ENCODE data around the gene MBLAC1. TPM values are rescaled to one million over a fixed set of nuclear protein-coding genes. Genes with fewer than 3 reads are reported as not detected.

MBLAC1 gene
- total RNA-seq, 1 experiment from 2014 or later, result 4.1 TPM

GRCh38 chr7:100157334-100158228, 30.8 kb downstream of the MBLAC1 start:
- DNase-seq (ENCODE audit: low read depth, low spot score), result peak; percentile 74

DNA sequence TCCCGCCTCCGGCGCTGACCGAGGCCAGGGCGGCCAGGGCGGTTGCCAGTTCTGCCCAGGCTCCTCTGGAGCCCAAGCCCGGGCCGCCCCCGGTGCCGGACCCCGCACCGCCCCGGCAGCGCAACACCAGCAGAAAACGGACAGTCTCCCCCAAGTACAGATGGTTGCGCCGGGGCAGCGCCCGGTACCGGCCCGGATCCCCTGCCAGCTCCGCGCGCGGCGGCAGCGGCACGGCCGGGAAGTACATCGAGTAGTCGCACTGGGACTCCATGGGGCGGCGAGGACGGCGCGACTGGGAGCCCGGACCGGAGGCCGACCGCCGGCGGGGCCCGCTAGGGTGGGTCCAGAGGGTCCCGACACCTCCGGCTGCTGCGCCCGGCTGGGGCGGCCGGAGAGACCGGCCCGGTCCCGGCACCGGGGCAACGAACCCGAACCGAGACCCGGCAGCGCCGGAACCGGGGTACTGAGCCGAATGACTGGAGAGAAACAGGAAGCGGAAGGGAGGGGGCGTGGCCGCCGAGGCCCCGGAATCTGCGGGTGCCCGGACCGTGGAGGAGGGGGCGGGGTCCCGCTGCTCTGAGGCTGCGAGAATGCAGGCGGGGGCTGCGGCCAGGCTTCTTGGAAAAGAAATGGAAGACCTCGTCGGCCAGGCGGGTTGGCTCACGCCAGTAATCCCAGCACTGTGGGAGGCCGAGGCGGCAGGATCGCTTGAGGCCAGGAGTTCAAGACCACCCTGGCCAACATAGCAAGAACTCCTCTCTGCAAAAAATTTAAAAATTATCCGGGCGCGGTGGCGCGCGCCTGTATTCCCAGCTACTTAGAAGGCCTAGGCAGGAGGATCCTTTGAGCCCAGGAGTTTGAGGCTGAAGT, 31.7 kb downstream of the MBLAC1 start, which contains the start of gene TRAPPC14:
TSS of gene TRAPPC14 (minus strand) at position 495 of the 870 bp plus-strand sequence. CDS start at position 271, 224 bp downstream.
- DNase-seq (ENCODE audit: low read depth, low spot score), result peak; percentile 85
- in situ Hi-C loops (cut with HindIII; ENCODE audit: low pct_unique_long_range_greater_than_20kb, low sequenced_read_pairs), result no loop called here

More at GRCh38 chr7:100157334-100158228, 30.8 kb downstream of the MBLAC1 start:
- in situ Hi-C loops (cut with HindIII; ENCODE audit: low pct_unique_long_range_greater_than_20kb, low sequenced_read_pairs), result no loop called here

DNA sequence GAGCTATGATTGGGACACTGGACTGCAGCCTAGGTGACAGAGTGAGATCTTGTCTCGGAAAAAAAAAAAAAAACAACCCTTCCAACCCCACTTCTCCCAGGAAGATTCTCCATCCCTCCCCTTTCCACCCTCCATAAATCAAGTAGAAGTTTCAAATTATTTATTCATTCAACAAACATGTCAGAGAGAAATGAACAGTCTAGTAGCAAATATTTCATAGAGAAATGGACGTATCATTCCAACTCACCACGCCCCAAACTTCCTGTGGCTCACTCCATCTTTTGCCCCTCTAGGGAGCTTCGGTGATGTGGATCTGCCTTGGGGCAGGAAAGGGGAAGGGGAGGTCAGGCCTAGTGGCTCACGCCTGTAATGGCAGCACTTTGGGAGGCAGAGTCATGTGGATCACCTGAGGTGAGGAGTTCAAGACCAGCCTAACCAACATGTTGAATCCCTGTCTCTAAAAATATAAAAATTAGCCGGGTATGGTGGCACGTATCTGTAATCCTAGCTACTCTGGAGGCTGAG, 32.4 kb downstream of the MBLAC1 start:
- DNase-seq (ENCODE audit: low read depth, low spot score), result peak; percentile 56
- in situ Hi-C loops (cut with HindIII; ENCODE audit: low pct_unique_long_range_greater_than_20kb, low sequenced_read_pairs), result no loop called here

DNA sequence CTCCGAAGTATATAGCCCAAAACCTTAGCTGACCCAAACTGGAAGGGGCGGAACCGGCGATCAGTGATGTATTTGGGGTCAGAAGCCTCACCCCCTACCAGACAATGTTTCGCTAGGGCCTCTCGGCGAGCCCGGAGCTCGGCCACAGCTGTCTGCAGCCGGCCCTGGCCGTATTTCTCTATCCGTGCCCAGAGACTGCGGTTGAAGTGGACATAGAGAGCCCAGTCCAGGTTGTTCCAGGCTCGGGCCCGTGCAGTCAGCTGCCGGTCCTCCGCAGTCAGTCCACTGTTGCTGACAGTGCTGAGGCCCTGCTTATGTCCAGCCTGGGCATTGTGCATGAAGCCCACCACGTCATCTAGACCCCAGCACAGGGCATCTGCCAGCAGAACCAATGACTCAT, 33.3 kb downstream of the MBLAC1 start:
- in situ Hi-C loops (cut with HindIII; ENCODE audit: low pct_unique_long_range_greater_than_20kb, low sequenced_read_pairs), result no loop called here
- DNase-seq (ENCODE audit: low read depth, low spot score), result no peak

GRCh38 chr7:100163006-100163531, 36.3 kb downstream of the MBLAC1 start:
- DNase-seq (ENCODE audit: low read depth, low spot score), result no peak
- in situ Hi-C loops (cut with HindIII; ENCODE audit: low pct_unique_long_range_greater_than_20kb, low sequenced_read_pairs), result no loop called here

- in situ Hi-C loops (cut with HindIII; ENCODE audit: low pct_unique_long_range_greater_than_20kb, low sequenced_read_pairs), result no loop called here
- no peak for DNase-seq (ENCODE audit: low read depth, low spot score)
Measured at GRCh38 chr7:100163871-100164270, 37.1 kb downstream of the MBLAC1 start.

- in situ Hi-C loops (cut with HindIII; ENCODE audit: low pct_unique_long_range_greater_than_20kb, low sequenced_read_pairs), result no loop called here
- no peak for DNase-seq (ENCODE audit: low read depth, low spot score)
Measured at GRCh38 chr7:100166317-100166940, 39.7 kb downstream of the MBLAC1 start.

- in situ Hi-C loops (cut with HindIII; ENCODE audit: low pct_unique_long_range_greater_than_20kb, low sequenced_read_pairs), result no loop called here
- no peak for DNase-seq (ENCODE audit: low read depth, low spot score)
Measured at GRCh38 chr7:100166970-100167911, 40.5 kb downstream of the MBLAC1 start.

GRCh38 chr7:100167912-100168323, 41.2 kb downstream of the MBLAC1 start:
- in situ Hi-C loops (cut with HindIII; ENCODE audit: low pct_unique_long_range_greater_than_20kb, low sequenced_read_pairs), result no loop called here
- DNase-seq (ENCODE audit: low read depth, low spot score), result no peak

DNA sequence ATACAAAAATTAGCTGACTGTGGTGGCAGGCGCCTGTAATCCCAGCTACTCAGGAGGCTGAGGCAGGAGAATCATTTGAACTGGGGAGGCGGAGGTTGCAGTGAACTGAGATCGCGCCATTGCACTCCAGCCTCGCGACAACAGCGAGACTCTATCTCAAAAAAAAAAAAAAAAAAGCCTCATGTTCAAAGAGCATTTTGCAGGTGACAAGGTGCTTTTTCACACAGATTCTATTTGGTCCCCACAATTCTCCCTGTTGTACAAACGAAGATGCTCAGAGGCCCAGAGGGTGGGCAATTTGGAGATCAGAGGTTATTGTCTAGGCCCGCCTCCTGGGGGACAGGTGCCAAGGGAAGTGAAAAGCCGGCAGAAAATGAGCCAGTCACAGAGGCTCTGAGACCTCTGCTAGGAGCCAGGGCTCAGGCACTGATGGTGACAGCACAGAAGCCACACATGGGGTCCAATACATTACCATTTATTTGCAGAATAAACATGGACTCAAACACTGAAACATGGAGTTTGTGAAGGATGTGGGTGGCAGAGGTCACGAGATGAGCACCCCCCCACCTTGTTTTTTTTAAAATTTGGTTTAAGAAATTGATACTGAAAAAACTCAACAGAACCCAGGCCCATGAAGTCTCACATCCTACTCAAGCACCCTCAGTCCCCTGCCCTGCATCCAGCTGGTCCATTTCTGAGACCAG, 42.5 kb downstream of the MBLAC1 start:
- DNase-seq (ENCODE audit: low read depth, low spot score), result no peak
- in situ Hi-C loops (cut with HindIII; ENCODE audit: low pct_unique_long_range_greater_than_20kb, low sequenced_read_pairs), result no loop called here

- DNase-seq (ENCODE audit: low read depth, low spot score), result no peak
- in situ Hi-C loops (cut with HindIII; ENCODE audit: low pct_unique_long_range_greater_than_20kb, low sequenced_read_pairs), result no loop called here
Measured at GRCh38 chr7:100170101-100170897, 43.5 kb downstream of the MBLAC1 start.

DNA sequence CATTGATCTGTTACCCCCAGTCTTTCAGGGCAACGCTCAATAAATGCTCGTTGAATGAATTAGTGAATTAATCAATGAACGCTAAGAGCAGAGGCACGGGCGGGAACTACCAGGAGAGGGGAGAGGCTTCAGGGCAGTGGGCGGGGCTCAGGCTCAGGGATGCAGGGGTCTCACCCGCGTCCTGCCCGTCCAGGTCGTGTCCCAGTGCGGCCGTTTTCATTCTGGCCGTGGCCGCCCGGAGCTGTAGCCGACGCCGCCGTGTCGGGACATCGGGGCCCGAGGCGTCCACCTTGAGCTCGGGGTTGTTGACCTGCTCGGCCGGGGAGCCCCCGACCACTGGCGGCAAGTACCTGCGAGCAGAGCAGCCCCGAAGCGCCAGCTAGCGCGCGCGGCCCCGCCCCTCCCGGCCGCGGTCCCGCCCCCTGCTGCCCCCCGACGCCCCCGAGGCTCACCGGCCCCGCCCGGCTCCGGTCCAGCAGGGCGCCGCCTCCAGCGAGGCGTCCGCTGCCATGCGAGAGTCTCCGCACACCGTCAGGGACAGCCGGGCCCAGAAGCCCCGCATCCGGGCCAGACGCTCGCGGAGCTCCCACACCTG, 44.4 kb downstream of the MBLAC1 start:
- in situ Hi-C loops (cut with HindIII; ENCODE audit: low pct_unique_long_range_greater_than_20kb, low sequenced_read_pairs), result no loop called here
- DNase-seq (ENCODE audit: low read depth, low spot score), result no peak

DNA sequence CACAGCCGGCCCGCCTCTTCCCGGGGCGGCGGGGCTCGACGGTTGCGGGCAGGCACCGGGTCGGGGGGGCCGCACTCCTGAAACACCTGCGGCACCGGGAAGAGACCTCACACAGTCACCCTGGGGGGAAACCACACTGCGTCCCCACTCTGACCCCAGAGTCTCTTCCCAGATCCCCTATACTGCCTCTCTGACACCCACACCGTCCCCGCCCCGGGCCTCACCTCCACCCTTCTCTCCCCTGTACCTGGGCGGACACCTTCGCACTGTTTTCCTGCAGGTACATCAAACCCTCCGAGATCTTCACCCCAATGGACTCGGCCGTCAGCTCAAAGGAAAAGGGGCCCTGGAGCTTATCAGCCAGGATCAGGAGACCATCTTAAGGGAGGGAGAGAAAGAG, 45.1 kb downstream of the MBLAC1 start:
- in situ Hi-C loops (cut with HindIII; ENCODE audit: low pct_unique_long_range_greater_than_20kb, low sequenced_read_pairs), result no loop called here
- no peak for DNase-seq (ENCODE audit: low read depth, low spot score)

DNA sequence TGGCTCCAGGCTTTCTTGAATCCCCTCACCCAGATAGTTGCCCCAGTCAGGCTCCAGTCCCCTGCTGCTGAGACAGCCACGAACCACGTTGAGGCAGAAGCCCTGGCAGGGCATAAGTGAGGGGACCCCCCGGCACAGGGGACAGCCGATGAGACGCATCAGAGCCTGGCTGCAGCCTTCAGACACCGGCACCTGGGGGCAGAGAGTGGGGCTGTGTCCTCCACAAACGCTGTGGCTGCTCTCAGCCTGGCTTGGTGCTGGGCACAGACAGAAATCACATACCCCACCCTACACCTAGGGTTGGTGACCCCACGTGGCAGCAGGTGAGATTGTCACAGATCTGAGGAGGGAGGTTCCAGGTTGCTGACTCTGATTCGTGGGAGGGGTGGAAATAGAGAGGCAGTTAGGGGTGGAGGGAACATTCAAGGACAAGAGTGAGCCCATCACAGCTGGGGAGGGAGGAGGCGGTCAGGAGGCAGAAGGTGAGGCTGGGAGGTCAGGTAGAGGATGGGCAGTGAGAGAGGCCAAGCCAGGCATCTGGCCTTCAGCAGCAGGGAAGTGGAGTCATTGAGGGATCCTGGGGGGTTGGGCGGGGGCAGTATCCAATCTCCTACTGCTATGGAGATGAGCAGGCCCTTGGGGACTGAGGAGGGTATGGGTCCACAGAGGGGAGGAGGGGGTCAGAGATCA, 47.2 kb downstream of the MBLAC1 start:
- in situ Hi-C loops (cut with HindIII; ENCODE audit: low pct_unique_long_range_greater_than_20kb, low sequenced_read_pairs), result no loop called here
- DNase-seq (ENCODE audit: low read depth, low spot score), result no peak

Measured in SK-MEL-5 (cell line).